IPS-15b (cell line): ENCODE data around the gene MRGPRF.

Experiments used
- H3K27me3 ChIP-seq: one replicate; pipeline ENCODE4 v1.6.1; 2013; ENCODE audit warnings: low read length; ENCODE audit not compliant: control insufficient read depth, insufficient read depth
- H3K36me3 ChIP-seq: one replicate; pipeline ENCODE4 v1.6.1; 2013; ENCODE audit warnings: low read length; ENCODE audit not compliant: control insufficient read depth, insufficient read depth
- H3K4me1 ChIP-seq: one replicate; pipeline ENCODE4 v1.6.1; 2013; ENCODE audit warnings: mild to moderate bottlenecking, low read length; ENCODE audit not compliant: control insufficient read depth, insufficient read depth
- H3K4me3 ChIP-seq: one replicate; pipeline ENCODE4 v1.5.1; 2013; ENCODE audit warnings: low read depth, low read length
- H3K9ac ChIP-seq: one replicate; pipeline ENCODE4 v1.6.1; 2013; ENCODE audit warnings: low read depth, mild to moderate bottlenecking, low read length
- H3K9me3 ChIP-seq: one replicate; pipeline ENCODE4 v1.6.1; 2013; ENCODE audit warnings: mild to moderate bottlenecking, low read length; ENCODE audit not compliant: control insufficient read depth, insufficient read depth

MRGPRF gene

DNA sequence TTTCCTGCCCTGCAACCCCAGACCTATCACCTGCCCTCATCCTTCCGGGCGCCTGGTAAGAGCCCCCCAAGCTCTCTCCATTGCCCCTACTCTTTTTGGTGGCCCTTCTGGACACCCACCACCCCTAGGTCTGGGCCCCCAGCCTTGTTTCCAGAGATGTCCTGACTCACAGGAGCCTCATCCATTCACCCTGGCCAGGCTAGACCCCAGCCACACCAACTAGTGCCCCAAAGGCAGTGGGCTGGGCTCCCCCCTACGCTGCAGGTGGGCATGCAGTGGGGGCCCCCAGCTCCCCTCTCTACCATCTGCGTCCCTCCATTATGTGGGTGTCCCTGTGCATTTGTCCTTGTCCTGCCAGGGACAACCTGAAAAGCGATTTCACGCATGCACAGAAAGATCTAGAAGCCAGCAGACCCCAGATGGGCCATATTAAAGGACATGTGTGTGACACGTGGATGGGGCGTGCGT is 1.4 kb downstream of the MRGPRF start:
- Histone ChIP-seq H3K27me3 (no peaks in the 10 kb centered on the region), H3K9me3 (no peaks in the 10 kb centered on the region), H3K4me1 (peaks cover 18% of the 10 kb centered on the region), H3K36me3 (peaks cover 7% of the 10 kb centered on the region), H3K9ac (no peak overlapping the region), H3K4me3 (peak overlapping the region; percentile 36)

DNA sequence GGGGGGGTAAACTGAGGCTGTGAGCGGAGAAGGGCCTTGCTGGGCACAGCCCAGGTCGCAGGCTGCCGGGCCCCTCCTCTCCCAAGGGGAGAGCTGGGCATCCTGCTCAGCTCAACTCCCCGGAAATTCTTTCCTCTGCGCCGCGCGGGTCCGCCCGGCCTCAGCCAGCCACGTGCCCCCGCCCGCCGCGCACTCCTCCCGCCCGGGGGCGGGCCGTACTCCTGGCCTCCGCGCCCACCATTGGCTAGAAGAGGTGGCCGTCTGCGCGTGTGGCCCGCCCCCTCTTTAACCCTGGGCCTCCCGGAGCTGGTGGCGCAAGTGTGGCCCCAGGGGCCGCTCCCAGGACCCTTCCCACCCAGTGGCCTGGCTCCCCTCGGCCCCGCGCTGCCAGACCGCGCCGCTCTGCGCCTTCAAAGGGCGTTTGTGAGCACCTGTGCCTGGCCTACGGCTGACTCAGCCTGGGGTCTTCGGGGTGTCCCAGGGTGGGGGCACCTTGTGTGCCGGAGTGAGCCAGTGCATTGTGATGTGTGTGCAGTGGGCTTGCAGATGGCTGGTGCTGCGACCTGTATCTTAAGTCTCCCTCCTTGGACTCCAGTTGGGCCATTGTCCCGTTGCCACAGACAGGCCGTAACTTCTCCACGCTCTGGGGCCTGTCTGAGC is 2.0 kb downstream of the MRGPRF start:
- Histone ChIP-seq H3K36me3 (peaks cover 7% of the 10 kb centered on the region), H3K9ac (no peak overlapping the region), H3K27me3 (no peaks in the 10 kb centered on the region), H3K4me1 (peaks cover 18% of the 10 kb centered on the region), H3K4me3 (peak overlapping the region; percentile 39), H3K9me3 (no peaks in the 10 kb centered on the region)

DNA sequence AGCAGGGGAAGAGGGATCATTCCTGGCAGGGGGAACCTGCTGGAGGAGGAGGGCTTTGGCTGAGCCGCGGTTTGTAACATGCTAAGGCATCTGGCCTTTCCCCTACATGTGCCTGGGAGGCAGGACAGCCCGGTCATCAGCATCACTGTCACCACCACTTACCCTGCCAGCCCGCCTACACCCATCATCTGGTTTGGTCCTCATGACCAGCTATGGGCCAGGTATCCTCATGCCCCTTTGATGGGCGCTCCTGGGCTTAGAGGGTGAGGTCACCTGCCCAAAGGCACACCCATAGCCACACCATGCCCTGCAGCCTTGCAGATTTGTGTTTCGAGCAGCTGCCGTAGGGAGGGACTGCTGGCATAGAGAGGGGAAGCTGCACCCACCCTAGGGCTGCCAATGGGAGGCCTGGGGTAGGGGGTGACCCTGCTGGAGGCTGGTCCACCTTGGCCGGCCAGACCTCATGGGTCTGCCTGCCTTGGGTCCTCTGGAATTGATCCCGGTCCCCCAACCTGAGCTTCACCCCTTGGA is 2.6 kb downstream of the MRGPRF start:
- Histone ChIP-seq H3K4me3 (peak overlapping the region; percentile 39), H3K27me3 (no peaks in the 10 kb centered on the region), H3K9ac (no peak overlapping the region), H3K4me1 (peaks cover 18% of the 10 kb centered on the region), H3K9me3 (no peaks in the 10 kb centered on the region), H3K36me3 (peaks cover 8% of the 10 kb centered on the region)

DNA sequence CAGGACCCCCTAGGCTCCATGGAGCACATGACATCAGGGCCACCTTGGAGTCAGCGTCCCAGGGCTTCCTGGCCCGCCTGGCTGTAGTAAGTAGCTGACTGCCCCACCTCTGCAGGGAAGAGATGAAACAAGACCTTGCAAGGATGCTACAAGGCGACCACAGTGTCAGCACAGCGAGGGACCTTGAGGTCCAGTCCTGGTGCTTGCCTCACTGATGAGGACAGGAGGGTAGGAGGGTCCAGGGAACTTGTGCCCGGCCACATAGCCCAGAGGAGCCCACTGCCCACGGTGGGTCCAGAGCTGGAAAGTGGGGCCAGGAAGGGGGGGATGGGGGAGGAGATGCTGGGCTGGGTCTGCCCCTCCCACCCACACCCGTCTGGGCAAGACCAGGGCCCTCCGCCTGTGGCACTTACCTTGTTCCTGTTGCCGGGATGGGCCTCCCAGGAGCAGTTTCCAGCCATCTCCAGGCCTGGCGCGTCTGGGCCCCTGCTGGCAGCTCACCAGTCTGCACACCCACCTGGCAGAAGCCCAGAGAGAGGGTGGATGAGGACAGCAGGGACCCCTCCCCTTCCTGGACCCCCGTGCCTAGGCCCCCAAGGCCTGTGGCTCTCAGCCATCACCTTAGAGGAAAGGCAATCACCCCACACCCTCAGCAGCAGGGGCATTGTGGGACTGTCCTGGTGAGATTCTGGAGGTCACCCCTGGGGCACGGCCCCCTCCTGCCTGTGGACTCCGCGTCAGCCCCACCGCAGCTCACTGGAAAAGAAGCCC is 3.4 kb downstream of the MRGPRF start:
- Histone ChIP-seq H3K9me3 (no peaks in the 10 kb centered on the region), H3K36me3 (peaks cover 15% of the 10 kb centered on the region), H3K4me1 (peaks cover 17% of the 10 kb centered on the region), H3K27me3 (no peaks in the 10 kb centered on the region), H3K9ac (no peak overlapping the region), H3K4me3 (no peak overlapping the region)

DNA sequence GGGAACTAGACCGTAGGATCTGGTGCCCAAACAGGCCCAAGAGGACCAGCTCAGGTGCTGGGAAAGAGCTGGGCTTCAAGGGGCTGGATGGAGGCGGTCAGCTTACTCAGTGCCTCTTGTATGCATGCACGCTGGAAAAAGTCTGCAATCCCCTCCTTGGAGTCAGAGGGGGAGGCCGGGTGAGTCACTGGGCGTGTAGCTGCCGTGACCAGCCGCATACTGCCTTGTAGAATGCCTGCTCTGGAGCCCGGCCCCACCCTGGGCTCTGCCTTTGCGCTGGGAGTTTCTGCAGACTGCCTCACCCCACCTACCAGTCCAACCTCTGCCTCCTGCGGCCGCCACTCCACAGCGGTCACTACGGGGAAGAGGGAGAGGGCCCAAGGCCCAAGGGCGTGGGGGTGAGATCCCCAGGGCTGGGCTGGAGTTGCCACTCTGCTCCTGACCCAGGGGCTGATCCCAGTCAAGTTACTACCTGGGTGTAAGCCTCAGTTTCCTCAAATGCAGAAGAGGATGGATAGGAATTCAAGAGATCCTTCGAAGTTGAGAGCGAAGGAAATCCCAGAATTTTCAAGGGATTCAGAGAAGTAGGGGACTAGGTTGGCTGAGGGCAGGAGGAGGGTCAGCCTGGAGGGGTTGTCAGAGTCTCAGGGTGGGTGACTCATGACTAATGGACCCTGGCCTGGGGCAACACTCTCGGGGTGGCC is 4.2 kb downstream of the MRGPRF start:
- Histone ChIP-seq H3K36me3 (peaks cover 17% of the 10 kb centered on the region), H3K27me3 (no peaks in the 10 kb centered on the region), H3K9me3 (no peaks in the 10 kb centered on the region), H3K9ac (no peak overlapping the region), H3K4me3 (no peak overlapping the region), H3K4me1 (peaks cover 12% of the 10 kb centered on the region)

DNA sequence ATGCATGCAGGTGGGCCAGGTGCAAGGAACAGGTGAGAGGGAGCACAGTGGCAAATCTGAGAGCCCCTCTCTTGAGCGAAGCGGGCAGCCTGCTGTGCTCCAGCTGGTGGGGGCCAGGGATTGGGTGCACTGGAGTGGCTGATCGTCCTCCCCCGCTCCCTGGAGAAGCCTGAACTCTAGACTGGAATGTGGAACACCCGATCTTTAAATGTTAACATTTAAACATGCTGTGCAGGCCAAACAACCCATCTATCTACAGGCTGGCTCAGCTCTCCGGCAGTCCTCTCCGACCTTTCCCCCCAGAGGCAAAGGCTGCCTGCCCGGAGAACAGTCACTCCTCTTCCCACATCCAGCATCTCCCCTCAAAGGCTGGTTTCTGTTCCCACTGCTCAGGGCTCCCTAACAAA is 5.1 kb downstream of the MRGPRF start:
- no peak overlapping the region for H3K9ac ChIP-seq
- H3K27me3 ChIP-seq: no peaks in the 10 kb centered on the region
- no peak overlapping the region for H3K4me3 ChIP-seq
- peaks cover 17% of the 10 kb centered on the region for H3K36me3 ChIP-seq
- no peaks in the 10 kb centered on the region for H3K9me3 ChIP-seq
- peaks cover 12% of the 10 kb centered on the region for H3K4me1 ChIP-seq

DNA sequence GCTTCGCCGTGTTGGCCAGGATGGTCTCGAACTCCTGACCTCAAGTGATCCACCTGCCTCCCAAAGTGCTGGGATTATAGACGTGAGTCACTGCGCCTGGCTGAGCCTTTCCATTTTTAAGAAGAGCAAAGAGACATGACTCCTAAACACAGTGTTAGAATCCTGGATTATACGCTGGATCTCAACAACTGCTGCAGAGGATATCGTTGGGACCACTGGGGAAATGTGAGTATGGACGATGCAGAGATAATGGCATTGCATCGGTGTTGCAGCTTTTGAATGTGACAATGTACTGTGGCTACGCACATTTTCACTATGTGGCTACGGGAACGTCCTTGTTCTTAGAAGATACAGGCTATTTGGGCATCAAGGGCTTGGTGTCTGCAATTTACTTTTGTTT is 6.2 kb downstream of the MRGPRF start:
- no peaks in the 10 kb centered on the region for H3K9me3 ChIP-seq
- no peaks in the 10 kb centered on the region for H3K27me3 ChIP-seq
- peaks cover 17% of the 10 kb centered on the region for H3K36me3 ChIP-seq
- H3K9ac ChIP-seq: no peak overlapping the region
- peaks cover 9% of the 10 kb centered on the region for H3K4me1 ChIP-seq
- no peak overlapping the region for H3K4me3 ChIP-seq

DNA sequence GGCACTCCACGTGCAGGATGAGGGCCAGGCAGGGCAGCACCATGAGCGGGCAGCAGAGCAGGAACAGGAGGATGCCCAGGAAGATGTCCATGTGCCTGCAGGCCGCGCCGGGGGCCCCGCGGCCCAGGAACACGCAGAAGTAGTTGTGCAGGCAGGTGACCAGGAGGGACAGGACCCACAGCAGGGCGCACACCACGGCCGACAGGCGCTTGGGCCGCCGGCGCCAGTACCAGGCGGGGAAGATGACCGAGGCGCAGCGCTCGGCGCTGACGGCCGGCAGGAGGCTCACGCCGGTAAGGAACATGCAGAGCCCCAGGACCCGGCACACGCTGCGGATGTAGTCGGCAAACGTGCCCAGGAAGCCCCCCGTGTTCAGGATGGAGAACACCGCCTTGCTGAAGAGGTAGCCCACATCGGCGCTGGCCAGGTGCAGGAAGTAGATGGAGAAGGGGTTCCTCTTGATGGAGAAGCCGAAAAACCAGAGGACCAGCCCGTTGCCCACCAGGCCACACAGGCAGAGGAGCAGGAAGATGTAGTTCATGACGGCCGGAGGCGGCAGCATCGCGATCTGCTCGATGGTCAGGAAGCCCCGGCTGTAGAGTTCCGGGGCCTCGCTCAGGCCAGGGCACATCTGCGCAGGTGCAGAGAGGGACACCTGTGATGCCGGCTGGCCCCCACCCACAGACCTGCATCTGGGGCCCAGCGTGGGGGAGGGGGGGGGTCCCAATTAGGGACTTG is 7.2 kb downstream of the MRGPRF start:
- Histone ChIP-seq H3K36me3 (peaks cover 17% of the 10 kb centered on the region), H3K9ac (no peak overlapping the region), H3K27me3 (no peaks in the 10 kb centered on the region), H3K4me1 (peaks cover 9% of the 10 kb centered on the region), H3K9me3 (no peaks in the 10 kb centered on the region), H3K4me3 (no peak overlapping the region)

DNA sequence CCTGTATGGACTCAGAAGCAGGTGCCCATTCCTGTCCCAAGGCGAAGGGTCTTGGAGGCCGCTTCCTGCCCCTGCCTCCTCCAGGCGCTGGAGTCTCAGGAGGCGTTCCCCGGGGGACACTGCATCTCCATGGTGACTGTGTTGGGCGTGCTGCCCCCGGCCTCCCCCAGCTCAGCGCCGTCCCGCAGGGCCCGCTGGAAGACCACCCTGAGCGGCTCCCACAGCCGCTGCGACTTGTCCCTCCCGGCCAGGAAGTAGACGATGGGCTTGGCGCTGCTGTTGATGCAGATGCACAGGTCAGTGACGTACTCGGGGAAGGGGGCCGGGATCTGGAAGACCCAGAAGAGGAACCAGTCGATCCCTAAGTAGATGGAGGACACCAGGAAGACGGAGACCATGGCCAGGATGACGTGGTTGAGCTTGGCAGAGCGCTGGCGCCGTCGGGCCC is 7.8 kb downstream of the MRGPRF start:
- H3K4me1 ChIP-seq: peaks cover 6% of the 10 kb centered on the region
- no peak overlapping the region for H3K9ac ChIP-seq
- H3K27me3 ChIP-seq: no peaks in the 10 kb centered on the region
- no peaks in the 10 kb centered on the region for H3K9me3 ChIP-seq
- peaks cover 17% of the 10 kb centered on the region for H3K36me3 ChIP-seq
- H3K4me3 ChIP-seq: no peak overlapping the region

DNA sequence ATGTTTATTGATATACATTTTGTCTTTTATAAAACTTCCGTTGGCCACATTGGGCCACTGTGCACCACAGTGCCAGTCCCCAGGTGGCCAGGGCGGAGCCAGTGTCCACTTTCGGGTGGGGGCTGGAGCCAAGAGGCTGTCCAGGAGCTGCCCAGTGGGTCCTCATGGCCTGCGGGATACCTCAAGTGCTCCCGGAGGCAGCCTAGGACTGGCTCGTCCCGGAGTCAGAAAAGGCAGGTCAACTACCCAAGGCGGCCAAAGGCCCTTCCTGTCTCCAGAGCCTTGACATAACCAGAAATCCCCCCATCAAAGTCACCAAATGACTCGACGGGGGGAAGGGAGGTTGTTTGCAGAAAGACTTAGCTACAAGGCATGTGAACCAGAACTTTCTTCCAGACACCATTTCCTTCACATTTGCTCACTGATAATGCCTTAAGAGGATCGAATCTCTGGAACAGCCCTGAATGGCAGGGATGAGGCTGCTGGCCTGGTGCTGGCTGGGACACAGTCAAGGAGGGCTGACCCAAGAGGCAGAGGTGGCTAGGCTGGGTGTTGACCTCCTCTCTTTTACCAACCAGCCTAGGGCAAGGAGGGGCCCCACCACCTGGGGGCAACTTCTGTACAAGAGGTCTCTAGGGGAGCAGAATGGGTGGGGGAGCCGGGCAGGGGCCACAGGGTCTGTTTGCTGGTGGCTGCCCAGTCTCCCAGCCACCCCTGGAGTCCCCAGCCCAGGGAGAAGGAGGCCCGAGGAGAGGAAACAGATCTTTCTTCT is 8.4 kb downstream of the MRGPRF start:
- H3K4me3 ChIP-seq: no peak overlapping the region
- no peaks in the 10 kb centered on the region for H3K9me3 ChIP-seq
- no peaks in the 10 kb centered on the region for H3K27me3 ChIP-seq
- peaks cover 5% of the 10 kb centered on the region for H3K4me1 ChIP-seq
- H3K9ac ChIP-seq: no peak overlapping the region
- peaks cover 17% of the 10 kb centered on the region for H3K36me3 ChIP-seq
